GM21360 (cell line): ENCODE measurements around the gene PHAF1.
"Not testable (repeated sequence)": the region's sequence is repeated elsewhere in the genome, so short reads cannot be mapped to it uniquely, and the experiment has no call there.

ENCODE experiments used
- ATAC-seq: cut with Tn5 transposase; IDR thresholded peaks from one replicate; pipeline ENCODE4 v1.9.1; 2021; ENCODE audit warnings: mild to moderate bottlenecking, moderate library complexity; ENCODE audit not compliant: unreplicated experiment

The PHAF1 gene

DNA sequence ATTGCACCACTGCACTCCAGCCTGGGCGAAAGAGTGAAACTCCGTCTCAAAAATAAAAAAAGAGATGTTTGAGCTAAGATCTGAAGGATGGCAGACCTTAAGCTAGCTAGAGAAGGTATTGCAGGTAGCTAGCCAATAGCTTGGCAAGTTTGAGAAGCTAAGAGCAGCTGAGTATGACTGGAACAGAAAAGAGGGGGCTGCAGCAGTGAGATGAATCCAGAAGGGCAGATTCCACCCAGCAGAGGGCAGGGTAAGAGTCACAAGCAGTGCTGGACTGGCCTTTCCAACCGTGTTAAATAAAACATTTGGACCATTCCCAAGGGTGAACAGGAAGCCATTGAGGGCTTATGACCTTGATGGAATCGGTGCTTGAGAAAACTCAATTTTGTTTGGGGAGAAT lies 5.7 kb upstream of the PHAF1 start:
- ATAC-seq, result no peak

DNA sequence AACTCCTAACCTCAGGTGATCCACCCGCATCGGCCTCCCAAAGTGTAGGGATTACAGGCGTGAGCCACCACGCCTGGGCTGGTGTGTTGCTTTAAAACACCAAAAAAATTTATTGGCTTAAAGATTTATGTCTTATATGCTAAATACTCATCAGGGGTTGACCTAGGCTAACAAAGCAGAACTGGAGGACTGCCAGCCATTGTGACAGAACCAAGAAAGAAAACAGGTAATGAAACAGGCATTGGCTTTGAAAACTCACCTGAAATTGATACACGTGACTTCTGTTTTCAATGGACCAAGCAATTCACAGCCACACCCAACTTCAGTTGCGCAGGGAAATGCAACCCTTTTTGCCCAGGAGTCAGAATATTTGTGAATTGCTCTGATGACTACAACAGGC lies 4.9 kb upstream of the PHAF1 start:
- ATAC-seq, result no peak

DNA sequence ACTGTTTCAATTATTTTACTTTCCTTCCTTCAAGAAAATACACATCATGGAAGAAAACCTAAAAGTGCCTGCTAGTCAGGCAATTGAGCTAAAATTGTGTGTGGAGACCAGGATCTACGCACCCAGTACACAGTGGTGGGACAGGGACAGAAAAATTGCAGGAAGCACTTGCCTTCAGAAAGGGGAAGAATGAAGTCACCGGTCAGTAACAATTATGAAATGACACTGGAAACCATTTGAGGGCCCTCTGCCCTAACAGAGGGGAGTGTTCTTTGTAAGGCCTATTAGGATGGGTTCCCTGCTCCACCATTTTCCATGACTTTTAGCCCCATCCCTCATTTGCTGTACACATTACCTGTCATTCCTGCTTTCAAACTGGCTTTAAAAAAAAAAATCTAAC lies 4.5 kb upstream of the PHAF1 start:
- no peak for ATAC-seq

DNA sequence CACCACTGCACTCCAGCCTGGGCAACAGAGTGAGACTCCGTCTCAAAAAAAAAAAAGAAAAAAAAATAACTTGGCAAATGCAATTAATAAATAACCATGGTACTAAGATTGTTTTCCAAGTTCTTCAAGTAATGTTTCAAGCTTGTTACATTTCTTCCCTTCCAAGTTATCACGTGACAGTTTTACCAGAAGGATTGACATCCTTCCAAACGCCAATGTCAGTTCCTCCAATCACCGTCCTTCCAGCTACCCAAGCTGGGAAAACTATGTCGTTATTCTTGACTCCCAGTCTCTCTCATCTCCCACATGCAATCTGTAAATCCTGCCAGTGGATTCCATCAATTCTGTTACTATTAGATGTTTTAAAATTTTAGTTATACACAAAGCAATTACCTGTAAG lies 3.9 kb upstream of the PHAF1 start:
- no peak for ATAC-seq

DNA sequence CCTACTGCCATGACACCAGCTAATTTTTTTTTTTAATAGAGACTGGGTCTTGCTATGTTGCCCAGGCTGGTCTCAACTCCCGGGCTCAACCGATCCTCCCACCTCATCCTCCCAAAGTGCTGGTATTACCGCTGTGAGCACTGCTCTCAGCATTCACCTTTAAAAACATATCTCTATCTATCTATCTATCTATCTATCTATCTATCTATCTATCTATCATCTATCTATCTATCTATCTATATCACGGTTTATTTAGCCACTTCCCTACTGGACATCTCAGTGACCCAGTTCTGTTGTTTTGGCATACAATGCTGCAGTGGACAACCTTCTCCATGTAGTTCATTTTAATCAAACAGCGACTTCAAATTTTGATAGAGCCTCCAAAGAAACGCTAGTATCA lies 1.3 kb upstream of the PHAF1 start:
- ATAC-seq, result no peak

DNA sequence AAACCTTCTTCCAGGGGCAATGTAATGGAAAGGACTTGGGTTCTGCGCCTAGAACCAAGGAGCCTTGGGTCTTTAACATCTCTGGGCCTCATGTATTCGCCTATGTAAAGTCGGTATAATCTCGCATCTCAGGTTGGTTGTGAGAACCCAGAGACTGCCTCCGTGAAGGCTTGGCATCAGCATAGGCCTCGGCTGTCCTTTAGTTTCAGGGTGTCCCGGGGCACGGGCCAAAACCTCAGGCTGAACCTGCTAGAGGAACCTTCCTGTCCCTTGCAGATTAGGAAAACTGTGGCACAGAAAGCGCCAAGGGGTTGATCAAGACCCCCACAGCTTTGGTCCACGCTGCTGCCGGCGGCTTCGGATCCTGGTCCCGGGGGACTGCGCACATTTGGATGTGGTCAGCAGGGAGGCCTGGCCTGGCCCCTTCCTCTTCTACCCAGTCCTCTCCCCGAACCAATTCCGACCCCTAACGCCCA lies 772 bp upstream of the PHAF1 start:
- no peak for ATAC-seq

DNA sequence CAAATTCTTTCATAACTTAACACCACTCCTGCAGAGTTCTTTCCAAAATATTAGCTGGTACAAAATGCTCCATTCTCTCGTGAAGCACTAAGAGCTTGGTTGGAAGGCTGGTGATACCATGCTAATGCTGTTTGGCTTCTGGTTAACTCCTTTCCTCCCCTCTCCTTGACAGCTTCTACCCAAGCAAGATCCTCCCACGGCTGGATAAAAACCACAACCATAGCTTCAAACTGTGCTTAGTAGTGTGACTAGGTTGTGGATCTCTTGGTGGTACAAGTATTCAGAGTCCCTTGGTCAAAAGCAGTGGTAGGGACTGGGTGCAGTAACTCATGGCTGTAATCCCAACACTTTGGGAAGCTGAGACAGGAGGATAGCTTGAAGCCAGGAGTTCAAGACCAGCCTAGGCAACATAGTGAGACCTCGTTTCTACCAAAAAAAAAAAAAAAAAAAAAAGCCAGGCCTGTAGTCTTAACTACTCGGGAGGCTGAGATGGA lies 2.3 kb downstream of the PHAF1 start:
- no peak for ATAC-seq

DNA sequence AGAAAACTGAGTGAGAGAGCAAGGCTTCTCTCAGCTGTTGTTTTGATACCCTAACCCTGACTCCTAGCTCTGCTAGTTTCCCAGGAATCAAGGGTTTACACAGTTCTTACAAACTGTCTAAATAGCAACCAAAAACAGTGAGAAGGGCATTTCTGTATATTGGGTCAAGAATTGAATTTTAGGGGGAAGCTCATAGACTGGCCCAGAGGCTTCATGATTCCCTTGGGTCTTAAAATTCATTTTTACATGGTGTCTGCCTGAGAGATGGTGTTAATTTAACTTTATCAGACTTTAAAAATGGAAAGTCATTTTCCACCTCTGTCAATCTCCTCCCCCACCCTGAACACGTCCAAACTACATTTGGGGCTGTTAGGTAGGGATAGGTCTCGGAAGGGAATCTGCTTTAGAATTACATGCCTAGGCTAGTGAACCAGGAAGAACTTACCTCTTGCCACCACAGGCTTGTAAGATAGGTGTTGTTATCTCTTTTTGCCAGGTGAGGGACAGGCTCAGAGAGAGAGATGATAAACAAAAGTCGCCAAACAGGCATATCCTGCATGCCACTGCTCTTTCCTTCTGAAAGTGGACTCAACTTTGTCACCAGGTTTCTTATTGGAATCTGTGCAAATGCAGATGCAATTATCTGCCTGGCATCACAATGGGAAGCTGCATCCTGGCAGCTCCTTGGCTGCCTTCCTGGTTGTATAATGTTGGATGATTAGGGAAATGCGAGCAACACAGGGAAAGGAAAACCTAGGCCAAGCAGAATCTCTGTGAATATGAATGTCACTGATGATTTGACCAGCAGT lies 3.1 kb downstream of the PHAF1 start:
- no peak for ATAC-seq

DNA sequence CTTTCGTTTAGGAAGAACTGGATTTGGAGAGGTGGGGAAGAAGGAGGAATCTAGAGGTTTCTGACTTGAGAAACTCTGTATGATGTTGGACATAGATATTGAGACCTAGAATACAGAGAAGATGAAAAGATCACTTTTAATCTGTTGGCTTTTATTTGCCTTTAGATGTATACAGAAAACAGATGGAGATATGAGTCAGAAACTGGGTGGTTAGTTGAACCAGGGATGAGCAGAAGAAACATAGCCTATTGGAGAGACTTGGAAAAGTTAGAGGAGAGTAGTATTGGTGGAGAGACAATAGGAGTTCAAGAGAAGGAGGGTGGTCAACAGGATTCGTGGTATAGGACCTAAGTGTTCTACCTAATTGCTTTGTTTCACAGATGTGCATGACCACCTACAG lies 5.1 kb downstream of the PHAF1 start:
- ATAC-seq, result no peak

DNA sequence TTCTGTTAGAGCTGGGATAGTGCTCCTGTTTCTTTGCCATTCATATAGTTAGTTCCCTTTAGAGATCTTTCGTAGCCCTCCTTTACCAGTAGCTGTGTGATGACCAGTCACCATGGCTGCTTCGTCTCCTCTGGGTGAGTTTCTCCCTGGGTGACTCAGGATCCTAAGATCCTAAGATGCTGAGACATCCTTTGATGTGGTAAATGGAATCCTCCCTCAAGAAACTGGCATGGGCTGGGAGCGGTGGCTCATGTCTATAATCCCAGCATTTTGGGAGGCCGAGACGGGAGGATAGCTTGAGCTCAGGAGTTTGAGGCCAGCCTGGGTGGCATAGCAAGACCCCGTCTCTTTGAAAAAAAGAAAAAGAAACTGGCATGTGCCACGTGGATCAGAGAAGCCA lies 5.9 kb downstream of the PHAF1 start:
- no peak for ATAC-seq

DNA sequence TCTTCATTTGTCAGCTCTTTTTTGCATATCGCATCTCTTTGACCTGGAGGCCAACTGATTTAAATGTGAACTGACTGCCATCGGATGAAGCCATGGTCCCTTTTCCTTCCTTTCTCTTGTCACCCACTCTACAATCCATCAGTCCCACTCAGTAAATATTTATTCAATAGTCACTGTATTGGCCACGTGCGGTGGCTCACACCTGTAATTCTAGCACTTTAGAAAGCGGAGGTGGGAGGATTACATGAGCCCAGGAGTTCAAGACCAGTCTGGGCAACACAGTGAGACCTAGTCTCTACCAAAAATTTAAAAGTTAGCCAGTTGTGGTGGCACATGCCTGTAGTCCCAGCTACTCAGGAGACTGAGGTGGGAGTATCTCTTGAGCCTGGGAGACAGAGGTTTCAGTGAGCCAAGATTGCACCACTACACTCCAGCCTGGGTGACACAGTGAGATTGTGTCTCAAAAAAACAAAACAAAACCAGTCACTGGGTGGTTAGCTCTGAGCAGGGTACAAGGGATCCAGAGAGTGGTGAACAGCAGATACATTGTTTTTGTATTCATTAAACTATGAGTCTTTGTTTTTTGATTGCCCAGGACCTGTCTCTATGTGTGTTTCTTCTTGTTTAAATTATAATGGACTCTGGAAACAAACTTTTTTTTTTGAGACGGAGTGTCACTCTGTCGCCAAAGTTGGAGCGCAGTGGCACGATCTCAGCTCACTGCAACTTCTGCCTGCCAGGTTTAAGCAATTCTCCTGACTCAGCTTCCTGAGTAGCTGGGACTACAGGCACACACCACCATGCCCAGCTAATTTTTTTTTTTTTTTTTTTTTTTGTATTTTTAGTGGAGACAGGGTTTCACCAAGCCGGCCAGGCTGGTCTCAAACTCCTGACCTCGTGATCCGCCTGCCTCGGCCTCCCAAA lies 6.9 kb downstream of the PHAF1 start:
- ATAC-seq, result no peak

DNA sequence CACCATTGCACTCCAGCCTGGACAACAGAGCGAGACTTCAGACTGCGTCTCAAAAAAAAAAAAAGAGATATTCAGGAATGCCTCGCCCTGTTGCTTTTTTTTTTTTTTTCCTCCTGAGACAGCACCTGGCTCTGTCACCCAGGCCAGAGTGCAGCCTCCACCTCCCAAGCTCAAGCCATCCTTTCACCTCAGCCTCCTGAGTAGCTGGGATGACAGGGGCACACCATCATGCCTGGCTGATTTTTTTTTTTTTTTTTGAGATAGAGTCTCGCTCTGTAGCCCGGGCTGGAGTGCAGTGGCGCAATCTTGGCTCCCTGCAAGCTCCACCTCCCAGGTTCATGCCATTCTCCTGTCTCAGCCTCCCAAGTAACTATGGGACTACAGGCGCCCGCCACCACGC lies 8.0 kb downstream of the PHAF1 start:
- ATAC-seq, result no peak

DNA sequence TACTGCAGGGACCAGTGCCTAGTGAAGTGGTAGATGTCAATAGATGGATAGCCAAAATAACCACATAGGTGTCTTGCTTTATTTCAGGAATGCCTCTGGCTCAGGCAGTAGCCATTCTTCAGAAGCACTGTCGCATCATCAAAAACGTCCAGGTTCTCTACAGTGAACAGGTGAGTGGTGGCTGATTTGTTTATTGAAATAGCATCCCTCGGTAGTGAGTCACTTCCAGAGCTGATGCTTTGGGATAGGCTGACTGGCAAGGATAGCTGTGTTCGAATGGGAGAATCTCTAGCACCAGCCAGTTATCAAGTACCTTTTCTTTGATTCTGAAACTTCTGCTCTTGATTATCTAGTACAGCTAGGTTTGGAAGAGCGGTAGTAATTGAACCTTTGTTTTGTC lies 10.3 kb downstream of the PHAF1 start:
- no peak for ATAC-seq

DNA sequence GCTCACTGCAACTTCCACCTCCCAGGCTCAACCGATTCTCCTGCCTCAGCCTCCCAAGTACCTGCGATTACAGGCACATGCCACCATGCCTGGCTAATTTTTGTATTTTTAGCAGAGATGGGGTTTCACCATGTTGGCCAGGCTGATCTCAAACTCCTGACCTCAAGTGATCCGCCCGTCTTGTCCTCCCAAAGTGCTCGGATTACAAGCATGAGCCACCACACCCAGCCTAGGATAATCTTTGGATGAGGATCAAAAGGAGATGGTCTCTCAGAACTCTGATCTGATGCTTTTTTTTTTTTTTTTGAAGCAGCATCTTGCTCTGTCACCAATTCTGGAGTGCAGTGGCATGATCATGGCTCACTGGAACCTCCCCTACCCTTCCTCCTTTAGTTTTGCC lies 13.1 kb downstream of the PHAF1 start:
- ATAC-seq, result not testable (repeated sequence)

DNA sequence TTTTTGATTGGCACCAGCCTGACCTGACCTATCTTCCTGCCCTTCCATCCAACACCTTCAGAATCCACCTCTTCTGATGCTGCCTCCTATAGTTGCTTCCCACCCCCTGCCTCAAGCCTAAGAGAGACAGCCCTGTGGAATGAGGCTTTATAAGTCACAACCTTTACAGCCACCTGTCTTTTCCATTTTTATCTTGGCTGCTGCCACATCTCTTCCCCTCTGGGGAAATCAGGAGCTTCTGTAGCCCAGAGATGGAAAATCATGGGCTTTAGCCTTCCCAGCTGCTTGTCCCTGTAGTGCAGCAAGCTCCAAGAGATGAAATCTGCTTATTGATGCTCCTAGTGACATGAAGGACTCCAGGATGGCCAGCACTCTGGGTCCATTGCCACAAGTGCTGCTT lies 18.7 kb downstream of the PHAF1 start:
- ATAC-seq, result no peak

DNA sequence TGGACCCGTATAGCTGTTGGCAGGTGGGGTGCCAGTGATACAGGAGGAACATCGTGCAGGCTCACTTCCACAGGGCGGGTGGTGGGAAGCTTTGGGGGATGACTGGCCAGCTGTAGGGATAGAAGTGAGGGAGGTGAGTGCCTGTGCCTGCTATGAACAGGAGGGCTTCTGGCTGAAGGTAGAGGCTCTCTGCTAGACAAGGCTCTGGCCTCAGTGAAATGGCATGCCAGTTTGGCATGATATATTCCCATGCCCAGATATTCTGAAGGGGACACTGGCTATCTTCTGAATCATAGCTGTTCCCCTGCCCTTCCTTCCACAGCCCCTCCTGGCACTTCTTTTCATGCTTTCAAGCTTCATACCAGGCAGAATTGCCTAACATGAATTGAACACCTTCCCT lies 19.1 kb downstream of the PHAF1 start:
- no peak for ATAC-seq

DNA sequence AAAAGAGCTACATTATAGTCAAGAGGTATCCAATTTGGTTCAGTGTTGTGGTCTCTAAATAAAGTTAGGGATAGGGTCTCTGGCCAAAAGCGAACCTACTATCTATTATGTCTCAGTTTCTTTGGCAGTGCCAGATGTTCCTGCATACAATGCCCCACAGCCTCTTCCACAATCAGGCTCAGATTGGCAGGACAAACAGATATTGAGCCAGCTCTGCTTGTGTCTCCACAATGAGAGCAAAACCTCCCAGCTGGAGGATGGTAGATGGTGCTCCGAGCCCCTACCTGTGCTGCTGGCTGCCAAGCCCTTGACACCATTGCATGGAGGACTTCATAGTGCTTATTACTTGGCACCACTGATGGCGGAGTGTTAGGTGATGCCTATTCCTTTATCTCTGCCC lies 19.7 kb downstream of the PHAF1 start:
- no peak for ATAC-seq

DNA sequence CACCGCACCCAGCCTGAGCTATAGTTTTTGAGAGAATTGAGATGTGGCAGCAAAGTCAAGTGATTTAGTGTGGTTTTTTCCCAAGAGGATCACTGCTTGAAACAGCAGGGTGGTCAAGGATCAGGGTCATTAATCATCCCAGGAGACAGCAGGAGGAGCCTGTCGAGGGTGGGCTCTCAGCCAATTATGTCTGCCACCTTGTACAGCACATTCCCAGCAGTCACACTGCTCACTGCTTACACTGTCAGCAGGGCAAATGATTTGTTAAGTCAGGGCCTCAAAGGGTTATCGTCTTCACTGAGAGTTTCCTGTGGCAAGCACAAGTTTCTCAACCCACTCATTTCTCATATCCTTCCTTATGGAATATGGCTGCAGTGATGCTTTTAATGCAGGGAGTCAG lies 27.9 kb downstream of the PHAF1 start:
- ATAC-seq, result no peak

DNA sequence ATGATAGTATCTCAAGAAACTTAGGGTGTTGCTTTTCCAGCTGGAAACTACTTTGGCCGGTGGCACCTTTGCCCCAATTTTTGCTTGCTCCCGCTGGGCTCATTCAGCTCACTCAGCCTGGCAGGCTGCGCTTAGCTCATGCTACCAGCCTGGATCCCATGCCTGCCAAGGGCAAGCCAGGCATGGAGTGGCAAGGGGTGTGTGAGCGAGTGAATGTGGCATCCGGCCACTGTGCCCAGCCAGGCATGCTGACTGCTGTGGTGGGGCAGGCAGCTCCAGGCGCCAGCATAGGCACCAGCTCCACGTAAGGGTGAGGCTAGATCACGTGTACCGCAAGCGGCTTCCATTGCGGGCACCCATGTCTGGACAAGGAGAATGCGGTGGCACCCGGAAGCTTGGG lies 31.6 kb downstream of the PHAF1 start:
- ATAC-seq, result no peak

DNA sequence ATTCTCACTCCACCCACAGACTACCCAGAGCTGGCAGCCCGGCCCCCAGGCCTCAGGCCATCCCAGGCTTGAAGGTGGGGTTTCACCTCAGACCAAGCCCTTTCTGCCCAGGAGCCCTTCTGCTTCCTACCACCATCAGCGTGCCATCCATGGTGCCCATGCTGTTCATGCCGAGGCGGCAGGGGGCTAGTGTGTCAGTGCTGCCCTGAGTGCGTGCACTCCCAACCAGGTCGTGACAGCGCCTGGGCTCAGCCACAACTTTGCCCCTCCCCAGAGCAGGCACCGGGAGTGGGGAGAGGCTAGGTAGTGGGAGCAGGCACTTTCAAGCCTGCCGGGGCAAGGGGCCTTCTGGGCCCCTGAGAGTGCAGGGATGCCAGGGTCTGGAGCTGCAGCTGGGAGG lies 32.6 kb downstream of the PHAF1 start:
- ATAC-seq, result no peak

DNA sequence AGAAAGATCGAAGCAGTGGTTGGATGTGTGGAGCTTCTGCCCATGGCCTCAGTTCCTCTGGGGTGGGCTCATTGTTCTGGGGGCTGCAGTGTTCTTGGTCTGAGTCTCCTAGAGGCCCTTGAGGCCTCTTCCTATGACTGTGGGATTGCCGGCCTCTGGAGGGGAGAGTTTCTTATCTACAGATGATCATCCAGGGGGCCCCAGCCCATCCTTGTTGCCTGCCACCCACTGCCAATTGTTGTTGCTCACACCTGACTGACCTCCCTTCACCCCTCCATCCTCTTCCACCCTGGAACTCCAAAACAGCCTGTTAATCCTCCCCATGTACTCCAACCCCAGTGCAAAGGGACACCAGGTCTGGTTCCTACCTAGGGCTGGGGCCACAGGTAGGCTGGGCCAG lies 35.2 kb downstream of the PHAF1 start:
- ATAC-seq, result no peak

DNA sequence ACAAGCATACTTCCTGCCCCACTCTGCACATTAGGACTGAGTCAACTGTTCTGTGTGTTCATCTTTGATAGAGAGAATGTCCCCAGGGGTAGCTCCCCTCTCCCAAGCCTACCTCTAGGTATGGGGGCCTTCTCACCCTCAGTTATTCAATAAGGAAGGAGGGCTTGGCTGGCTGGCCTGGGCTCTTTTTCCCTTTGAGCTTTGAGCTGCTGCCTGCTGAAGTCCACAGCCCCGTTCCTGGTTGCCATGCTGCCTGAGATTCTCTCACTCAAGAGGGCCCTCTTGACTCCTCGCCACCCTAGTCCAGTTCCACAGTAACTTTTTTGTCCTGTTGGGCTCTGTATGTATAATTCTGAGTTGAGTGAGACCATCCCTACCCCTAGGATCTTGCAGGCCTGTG lies 36.0 kb downstream of the PHAF1 start:
- ATAC-seq, result no peak
